Heart left ventricle (tissue), 16 donors: ENCODE results near the gene SHISA9. TPM values are rescaled to one million over a fixed set of nuclear protein-coding genes. Genes with fewer than 3 reads are reported as not detected.

Experiments used
- ATAC-seq, 4 donors: fragments of 200-7000 bp; cut with Tn5 transposase; one replicate each; pipeline ENCODE4 v1.9.1; 2020 to 2022; ENCODE audit warnings: moderate library complexity in 4 of 4, mild to moderate bottlenecking in 3 of 4, moderate number of reproducible peaks in 1 of 4
- DNase-seq, 5 donors: peaks; one replicate each; pipeline ENCODE4 v3.0.0-alpha.2; 2020
- H3K27ac ChIP-seq, 12 donors: fragments of 200-600 bp; sonication (generic) in 4 of 12; one replicate each; pipeline versions ENCODE4 v1.5.0 to v1.8.0; 2016 to 2022; ENCODE audit warnings: mild to moderate bottlenecking in 2 of 12
- H3K27me3 ChIP-seq, 9 donors: fragments of 200-600 bp; sonication (generic) in 2 of 9; one replicate each; pipeline versions ENCODE4 v1.5.1 to v1.8.0; 2016 to 2022; ENCODE audit warnings: mild to moderate bottlenecking in 3 of 9
- H3K36me3 ChIP-seq, 9 donors: fragments of 200-600 bp; sonication (generic) in 2 of 9; one replicate each; pipeline versions ENCODE4 v1.5.0 to v1.8.0; 2018 to 2022; ENCODE audit warnings: mild to moderate bottlenecking in 2 of 9
- H3K4me1 ChIP-seq, 12 donors: fragments of 200-600 bp; sonication (generic) in 4 of 12; one replicate each; pipeline versions ENCODE4 v1.5.0 to v1.8.0; 2016 to 2022; ENCODE audit warnings: mild to moderate bottlenecking in 3 of 12
- H3K4me3 ChIP-seq, 12 donors: fragments of 200-600 bp; sonication (generic) in 4 of 12; one replicate each; pipeline versions ENCODE4 v1.5.0 to v1.8.0; 2017 to 2022; ENCODE audit warnings: mild to moderate bottlenecking in 9 of 12, moderate library complexity in 4 of 12
- H3K9me3 ChIP-seq, 12 donors: fragments of 200-600 bp; sonication (generic) in 4 of 12; one replicate each; pipeline versions ENCODE4 v1.5.0 to v1.8.0; 2016 to 2022; ENCODE audit warnings: mild to moderate bottlenecking in 1 of 12
- POLR2A ChIP-seq, 2 donors: fragments of 450-650 bp; IDR thresholded peaks; one replicate each; pipeline ENCODE4 v1.6.1; 2017; ENCODE audit warnings: antibody characterized with exemption in 2 of 2, mild to moderate bottlenecking in 2 of 2, moderate library complexity in 2 of 2
- WGBS, 4 donors: extraction: QIAGEN DNeasy Blood & Tissue Kit in 2 of 4; methylation state at CpG; one replicate each; pipeline versions ENCODE4 v1.1.5 to v1.1.7; 2013 to 2018; 5-methylcytosine and 5-hydroxymethylcytosine counted together
- intact Hi-C, 10 donors: fragments of 100-400 bp; cut with DNase I; formaldehyde crosslinking; loops; one replicate each; pipeline versions ENCODE4 v1.11.1 to v1.14.2; 2022
- polyA plus RNA-seq, 2 donors: library from polyadenylated mRNA; stranded (reverse); fragments of 200-250 nt; gene quantifications; one replicate each; pipeline ENCODE4 v1.2.3, GENCODE V29; 2013
- total RNA-seq, 9 donors: library from RNA; depleted of rRNA in 2 of 9; stranded (reverse); fragments of >200 nt in 2 of 9; fragmentation: NEBNext Ultra II Directional in 3 of 9; extraction: Animal tissue kit (Norgen Biotek cat#: 25700) in 3 of 9; gene quantifications; one replicate each; pipeline versions ENCODE4 v1.1.0 to v1.2.4, GENCODE V29; 2016 to 2023
- TF ChIP-seq, protein P1 (sequence below), 12 donors: fragments of 200-600 bp; sonication (generic) in 4 of 12; IDR thresholded peaks; one replicate each; pipeline versions ENCODE4 v1.5.0 to v1.8.0; 2018 to 2022; ENCODE audit warnings: antibody characterized with exemption in 12 of 12, mild to moderate bottlenecking in 5 of 12
- donor health status: ischemic (EF 13 %, LVEDD 7.1; RV severe dilation, severe dysfunction).
- donor health status: healthy with polysubstance abuse.
- donor health status: DM: no; HTN: yes; CAD: no.
- donor health status: DM: no; HTN: no; CAD: no.
- donor health status: ischemic (EF 25% LVEDD 6.9; RV normal size, moderate dysfunction).
- donor health status: ischemic (EF 25% LVEDD 5.7; RV mildly dilated, moderate dysfunction).
- donor health status: healthy.
- donor health status: DM: yes; HTN: yes; CAD: no.
- donor health status: ischemic (EF 35%, LVEDD 5.7; RV mildly dilated, moderate dysfunction).
- donor health status: nonischemic (EF 11% LVEDD 7.7; RV severe dilation, severe dysfunction).
- donor health status: DM: yes; HTN: yes; CAD: no.
- donor health status: PGD.
- donor health status: ischemic (EF 29% LVEDD 5.4; RV normal size, mild dysfunction).
- donor health status: nonischemic (EF 23%, LVEDD 6.1; RV moderate dilation, normal function).

The SHISA9 gene
- total and polyA plus RNA-seq, 11 donors, result 0.08 to 0.83 (median 0.24) TPM; not detected in 1

DNA sequence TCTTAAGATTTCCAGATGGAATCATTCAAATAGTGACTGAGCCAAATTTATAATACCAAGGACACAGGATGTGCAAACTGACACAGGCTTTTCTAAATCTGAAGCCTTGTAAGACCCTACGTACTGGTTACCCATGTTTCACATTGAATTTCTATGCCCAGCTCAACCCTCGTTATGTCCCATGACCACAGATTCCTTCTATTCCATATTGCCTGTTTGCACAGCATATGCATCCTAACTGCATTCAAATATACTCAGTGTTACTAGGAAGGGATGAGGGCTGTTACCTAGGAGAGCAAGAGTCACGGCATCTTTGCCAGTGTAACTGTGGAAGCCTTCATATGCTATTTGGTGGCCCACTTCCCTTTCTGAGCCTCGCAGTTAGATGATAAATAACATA, 305.2 kb downstream of the SHISA9 start:
- H3K9me3 ChIP-seq, result no peaks in the 10 kb centered on the region

DNA sequence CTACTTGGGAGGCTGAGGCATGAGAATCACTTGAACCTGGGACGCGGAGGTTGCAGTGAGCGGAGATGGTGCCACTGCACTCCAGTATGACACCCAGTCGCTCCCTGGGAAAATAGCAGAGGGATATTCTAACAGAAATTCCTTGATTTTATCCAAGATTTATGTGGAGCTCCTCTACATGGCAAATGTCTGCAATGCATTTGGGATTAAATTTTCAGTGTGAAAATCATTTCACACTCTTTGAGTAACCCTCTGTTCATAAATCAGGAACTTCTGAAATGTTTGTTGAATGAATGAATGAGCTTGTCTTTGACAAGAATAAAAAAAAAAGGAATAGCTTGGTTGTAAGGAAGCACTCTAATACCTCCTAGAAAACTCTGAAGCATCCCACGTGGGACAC, 305.8 kb downstream of the SHISA9 start:
- no peak for TF ChIP-seq POLR2A (IDR thresholded peaks at IDR 0.05)
- TF ChIP-seq, protein P1, sequence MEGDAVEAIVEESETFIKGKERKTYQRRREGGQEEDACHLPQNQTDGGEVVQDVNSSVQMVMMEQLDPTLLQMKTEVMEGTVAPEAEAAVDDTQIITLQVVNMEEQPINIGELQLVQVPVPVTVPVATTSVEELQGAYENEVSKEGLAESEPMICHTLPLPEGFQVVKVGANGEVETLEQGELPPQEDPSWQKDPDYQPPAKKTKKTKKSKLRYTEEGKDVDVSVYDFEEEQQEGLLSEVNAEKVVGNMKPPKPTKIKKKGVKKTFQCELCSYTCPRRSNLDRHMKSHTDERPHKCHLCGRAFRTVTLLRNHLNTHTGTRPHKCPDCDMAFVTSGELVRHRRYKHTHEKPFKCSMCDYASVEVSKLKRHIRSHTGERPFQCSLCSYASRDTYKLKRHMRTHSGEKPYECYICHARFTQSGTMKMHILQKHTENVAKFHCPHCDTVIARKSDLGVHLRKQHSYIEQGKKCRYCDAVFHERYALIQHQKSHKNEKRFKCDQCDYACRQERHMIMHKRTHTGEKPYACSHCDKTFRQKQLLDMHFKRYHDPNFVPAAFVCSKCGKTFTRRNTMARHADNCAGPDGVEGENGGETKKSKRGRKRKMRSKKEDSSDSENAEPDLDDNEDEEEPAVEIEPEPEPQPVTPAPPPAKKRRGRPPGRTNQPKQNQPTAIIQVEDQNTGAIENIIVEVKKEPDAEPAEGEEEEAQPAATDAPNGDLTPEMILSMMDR (IDR thresholded peaks at IDR 0.05), result no peak
- Histone ChIP-seq H3K27ac (no peak overlapping the region), H3K36me3 (no peaks in the 10 kb centered on the region), H3K4me3 (no peak overlapping the region), H3K9me3 (no peaks in the 10 kb centered on the region), H3K4me1 (no peaks in the 10 kb centered on the region), H3K27me3 (peaks cover 0 to 8% (median 0%) of the 10 kb centered on the region in 9 donors)
- intact Hi-C loops, result no loop called here
- ATAC-seq (no peak), DNase-seq (no peak)
- WGBS, 4 donors, result 80 to 87% (median 83%) methylated on average over 5 of the region's 5 CpGs

More for the DNA sequence above, 305.2 kb downstream of the SHISA9 start:
- Histone ChIP-seq H3K27me3 (peaks cover 0 to 8% (median 0%) of the 10 kb centered on the region in 9 donors), H3K4me3 (no peak overlapping the region), H3K27ac (no peak overlapping the region), H3K4me1 (no peaks in the 10 kb centered on the region), H3K36me3 (no peaks in the 10 kb centered on the region)
- TF ChIP-seq, protein P1 (IDR thresholded peaks at IDR 0.05), result no peak
- no peak for TF ChIP-seq POLR2A (IDR thresholded peaks at IDR 0.05)
- intact Hi-C loops, result no loop called here
- 71 to 73% (median 72%) methylated on average over 4 of the region's 4 CpGs for WGBS, 4 donors
- DNase-seq (no peak), ATAC-seq (no peak)

DNA sequence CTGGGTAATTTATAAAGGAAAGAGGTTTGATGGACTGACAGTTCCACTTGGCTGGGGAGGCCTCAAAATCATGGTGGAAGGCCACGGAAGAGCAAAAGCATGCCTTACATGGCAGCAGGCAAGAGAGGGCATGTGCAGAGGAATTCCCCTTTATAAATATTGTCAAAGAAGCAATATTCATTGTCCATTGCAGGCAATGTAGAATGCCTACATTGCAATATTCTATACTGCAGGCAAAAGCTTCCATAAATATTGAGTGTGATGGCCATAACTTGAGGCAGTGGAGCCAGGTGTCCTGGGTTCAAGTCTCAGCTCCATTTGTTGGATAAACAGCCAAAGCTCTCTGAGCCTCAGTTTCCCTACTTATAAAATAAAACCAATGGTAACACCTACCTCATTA, 322.3 kb downstream of the SHISA9 start:
- 76 to 90% (median 82%) methylated on average over 1 of the region's 1 CpG for WGBS, 4 donors
- no peak overlapping the region for H3K4me3 ChIP-seq
- intact Hi-C loops, result no loop called here
- ATAC-seq, result no peak
- peaks cover 0 to 4% (median 0%) of the 10 kb centered on the region in 12 donors for H3K9me3 ChIP-seq
- DNase-seq, result no peak
- no peaks in the 10 kb centered on the region for H3K4me1 ChIP-seq
- TF ChIP-seq, protein P1 (IDR thresholded peaks at IDR 0.05), result no peak
- no peak for TF ChIP-seq POLR2A (IDR thresholded peaks at IDR 0.05)
- H3K27me3 ChIP-seq, result peaks cover 0 to 5% (median 0%) of the 10 kb centered on the region in 9 donors
- H3K27ac ChIP-seq, result no peak overlapping the region
- H3K36me3 ChIP-seq, result no peaks in the 10 kb centered on the region

DNA sequence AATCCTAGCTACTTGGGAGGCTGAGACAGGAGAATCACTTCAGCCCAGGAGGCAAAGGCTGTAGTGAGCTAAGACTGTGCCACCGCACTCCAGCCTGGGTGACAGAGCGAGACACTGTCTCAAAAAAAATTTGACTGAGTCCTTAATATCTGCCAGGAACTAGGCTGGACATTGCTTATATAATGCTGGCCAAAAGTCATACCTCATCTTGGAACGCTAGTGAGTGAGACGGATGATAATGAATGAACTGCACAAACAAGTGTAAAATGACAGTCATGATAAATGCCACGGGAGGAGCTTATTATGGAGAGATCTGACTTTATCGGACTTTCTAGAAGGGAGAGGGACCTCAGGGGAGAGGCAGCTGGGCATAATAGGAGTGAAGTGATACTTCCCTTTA, 327.6 kb downstream of the SHISA9 start:
- no peak for TF ChIP-seq POLR2A (IDR thresholded peaks at IDR 0.05)
- TF ChIP-seq, protein P1 (IDR thresholded peaks at IDR 0.05), result no peak
- ATAC-seq, result no peak

More for the DNA sequence above, 327.6 kb downstream of the SHISA9 start:
- Histone ChIP-seq H3K4me3 (no peak overlapping the region), H3K9me3 (peaks cover 0 to 3% (median 0%) of the 10 kb centered on the region in 12 donors), H3K4me1 (no peaks in the 10 kb centered on the region), H3K36me3 (no peaks in the 10 kb centered on the region), H3K27me3 (peaks cover 0 to 5% (median 0%) of the 10 kb centered on the region in 9 donors), H3K27ac (no peak overlapping the region)
- intact Hi-C loops, result no loop called here
- WGBS, 4 donors, result 67 to 77% (median 71%) methylated on average over 6 of the region's 6 CpGs
- no peak for DNase-seq
